ENCODE results near the gene DHRS9.
"Not testable (repeated sequence)": the region's sequence is repeated elsewhere in the genome, so short reads cannot be mapped to it uniquely, and the experiment has no call there.

Gene DHRS9

GRCh38 chr2:169104848-169105247, 35.5 kb downstream of the DHRS9 start:
- DNase-seq, result no peak

DNA sequence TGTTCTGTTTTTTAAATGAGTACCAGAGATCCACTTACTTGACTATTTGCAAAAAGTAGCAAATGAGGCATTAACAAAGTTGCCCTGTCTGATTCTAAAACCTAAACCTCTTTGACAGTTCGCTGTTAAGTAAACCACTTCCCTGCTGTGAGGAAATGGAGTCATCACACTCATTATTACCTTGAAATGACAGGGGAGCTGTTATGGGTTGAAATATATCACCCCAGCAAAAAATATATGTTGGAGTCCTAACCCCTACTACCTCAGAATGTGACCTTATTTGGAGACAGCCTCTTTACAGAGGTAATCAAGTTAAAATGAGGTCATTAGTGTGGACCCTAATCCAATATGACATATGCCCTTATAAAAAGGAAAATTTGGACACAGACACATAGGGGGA, 36.1 kb downstream of the DHRS9 start:
- DNase-seq, result no peak

- DNase-seq, result no peak
These were observed 36.8 kb downstream of the DHRS9 start for GRCh38 chr2:169106134-169106533.

- no peak for DNase-seq
These were observed 37.5 kb downstream of the DHRS9 start for GRCh38 chr2:169106563-169107545.

DNA sequence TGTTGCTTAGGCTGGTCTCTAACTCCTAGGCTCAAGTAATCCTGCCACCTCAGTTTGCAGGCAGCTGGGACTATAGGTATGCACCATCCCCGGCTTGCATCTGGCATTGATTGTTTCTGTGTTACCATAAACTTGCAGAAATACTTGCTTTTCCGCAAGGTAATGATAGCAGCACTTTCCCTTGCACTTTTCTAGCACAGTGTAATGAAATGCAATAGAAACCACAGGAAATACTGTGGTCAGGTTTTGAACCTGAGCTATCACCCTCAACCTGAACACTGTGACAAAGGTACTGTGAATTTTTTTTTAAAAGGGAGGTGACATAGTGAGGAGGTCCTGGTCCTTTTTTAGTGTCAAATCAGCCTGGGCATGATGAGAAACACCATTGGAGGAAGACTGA, 38.3 kb downstream of the DHRS9 start:
- DNase-seq, result no peak

- no peak for DNase-seq
These were observed 38.9 kb downstream of the DHRS9 start for GRCh38 chr2:169108099-169108884.

- peak; percentile 57 to 61 for DNase-seq
These were observed 40.4 kb downstream of the DHRS9 start for GRCh38 chr2:169109502-169110409.

DNA sequence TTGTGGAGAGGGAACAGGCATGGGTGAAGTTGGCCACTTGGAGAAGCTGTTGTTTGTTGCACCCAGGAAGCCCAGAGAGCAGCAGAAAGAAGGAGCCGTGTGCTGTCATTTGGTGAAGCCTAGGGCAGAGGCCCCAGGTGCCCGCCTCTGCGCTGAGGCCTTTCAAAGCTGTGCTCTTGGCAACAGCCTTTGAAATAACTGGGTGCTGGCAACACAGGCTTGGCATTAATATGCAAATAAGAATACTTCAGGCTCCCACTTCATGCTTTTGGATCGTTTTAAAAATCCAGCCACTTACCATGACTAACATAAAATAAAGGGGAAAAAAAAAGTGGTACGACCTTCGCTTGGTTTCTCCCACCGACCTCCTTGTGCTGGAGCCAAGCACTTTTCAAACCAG, 41.1 kb downstream of the DHRS9 start:
- no peak for DNase-seq

- DNase-seq, result no peak
These were observed 41.6 kb downstream of the DHRS9 start for GRCh38 chr2:169110916-169111315.

DNA sequence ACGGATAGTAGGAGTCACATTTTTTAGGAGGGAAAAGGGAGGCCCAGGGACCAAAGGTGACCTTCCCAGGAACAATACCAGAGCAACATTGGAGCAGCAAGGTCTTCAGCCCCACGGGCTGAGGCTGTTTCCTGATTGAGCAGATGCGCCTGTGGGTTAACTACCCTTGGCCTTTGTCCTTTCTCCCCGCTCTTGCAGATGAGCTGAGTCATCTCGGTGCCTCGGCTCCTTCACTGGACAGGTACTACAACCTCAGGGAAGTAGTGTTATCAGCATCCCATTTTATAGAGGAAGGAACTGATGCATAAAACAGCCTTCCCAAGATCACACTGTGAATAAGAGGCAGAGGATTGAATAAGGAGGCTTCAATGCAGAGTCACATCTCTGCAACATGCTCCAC, 43.5 kb downstream of the DHRS9 start:
- DNase-seq, result no peak

DNA sequence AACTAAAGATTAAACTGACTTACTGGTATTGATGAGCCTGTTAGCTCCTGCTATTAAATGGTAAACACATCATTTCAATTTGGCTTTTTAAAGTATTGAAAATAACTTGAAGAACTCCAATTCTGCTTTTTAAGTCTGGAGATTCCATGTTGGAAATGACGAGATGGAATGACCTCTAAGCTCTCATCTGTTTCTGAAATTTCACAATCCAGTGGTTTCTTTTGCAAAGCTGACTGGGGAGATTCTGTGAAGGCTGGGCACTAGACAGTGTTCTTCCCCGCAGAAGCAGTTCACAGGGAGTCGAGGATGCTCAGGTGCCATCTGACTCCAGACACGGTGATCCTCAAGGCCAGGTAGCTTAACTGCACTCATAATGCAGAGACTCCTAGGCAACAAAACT, 44.7 kb downstream of the DHRS9 start:
- DNase-seq, result no peak

- DNase-seq, result no peak
These were observed 47.0 kb downstream of the DHRS9 start for GRCh38 chr2:169116327-169116726.

GRCh38 chr2:169116993-169117392, 47.6 kb downstream of the DHRS9 start:
- no peak for DNase-seq

DNA sequence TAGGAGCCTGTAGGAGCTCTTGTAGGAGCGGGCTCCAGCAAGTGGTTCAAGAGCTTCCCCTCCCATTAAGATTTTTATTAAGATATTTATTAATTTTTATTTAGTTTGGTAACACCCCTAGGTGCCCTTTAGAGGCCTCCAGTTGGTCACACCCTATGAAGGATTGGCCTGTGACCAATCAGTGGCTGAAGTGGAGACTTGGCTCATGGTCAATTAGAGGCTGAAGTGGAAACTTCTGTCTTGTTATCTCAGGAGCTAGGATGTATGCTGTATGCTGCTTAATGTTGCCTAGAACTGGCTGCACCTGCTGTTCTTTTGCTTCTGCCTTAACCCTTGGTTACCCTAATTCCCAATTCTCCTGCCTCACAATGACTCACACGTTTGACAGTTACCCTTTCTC, 48.7 kb downstream of the DHRS9 start:
- DNase-seq, result no peak

DNA sequence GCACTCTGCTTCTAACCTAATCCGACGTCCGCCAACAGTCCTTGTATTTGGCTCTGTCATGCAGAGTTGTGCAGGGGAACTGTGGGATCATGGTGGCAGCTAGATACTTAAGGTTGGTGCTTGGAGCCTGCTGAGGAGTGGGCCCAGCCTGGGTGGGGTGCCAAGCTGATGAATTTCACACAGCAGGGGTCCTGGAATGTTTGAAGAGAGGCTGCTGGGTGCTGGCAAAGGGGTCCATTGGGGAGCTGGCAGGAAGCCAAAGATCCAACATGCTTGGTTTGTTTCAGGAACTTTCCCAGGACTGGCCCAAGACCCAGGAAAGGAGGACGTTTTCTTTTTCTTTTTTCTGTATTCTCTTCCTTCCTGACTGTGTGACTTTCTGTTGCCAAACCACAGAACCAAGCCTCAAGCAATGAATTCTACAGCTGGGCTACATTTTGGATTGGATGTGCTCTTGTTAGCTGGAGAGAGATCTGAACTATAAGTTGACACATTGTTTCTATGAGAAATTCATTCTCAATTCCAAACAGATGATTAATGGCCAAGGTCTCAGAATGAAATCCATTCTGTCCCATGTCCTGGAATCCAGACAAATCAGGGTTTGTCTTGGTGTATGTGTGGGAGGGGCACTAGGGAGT, 49.9 kb downstream of the DHRS9 start:
- DNase-seq, result no peak

DNA sequence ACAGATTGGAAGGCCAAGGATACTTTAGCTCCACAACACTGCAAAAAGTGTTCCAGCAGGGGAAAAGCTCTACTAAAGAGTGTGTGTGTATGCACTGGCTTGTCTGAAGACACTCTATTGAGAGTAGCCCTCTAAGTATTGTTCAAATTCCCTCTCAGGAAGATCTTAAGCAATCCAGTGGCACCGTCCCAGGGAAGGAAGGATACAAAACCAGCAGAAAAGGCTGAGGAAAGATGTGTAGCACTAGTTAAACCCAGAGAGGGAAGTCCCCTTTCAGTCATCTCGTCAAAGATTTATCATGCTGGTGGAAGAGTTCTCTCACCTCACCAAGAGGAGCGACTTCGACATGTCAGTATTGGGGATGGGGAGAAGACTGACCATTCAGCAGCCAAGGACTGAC, 50.5 kb downstream of the DHRS9 start:
- DNase-seq, result no peak

- DNase-seq, result no peak
These were observed 60.4 kb downstream of the DHRS9 start for GRCh38 chr2:169129703-169130243.

DNA sequence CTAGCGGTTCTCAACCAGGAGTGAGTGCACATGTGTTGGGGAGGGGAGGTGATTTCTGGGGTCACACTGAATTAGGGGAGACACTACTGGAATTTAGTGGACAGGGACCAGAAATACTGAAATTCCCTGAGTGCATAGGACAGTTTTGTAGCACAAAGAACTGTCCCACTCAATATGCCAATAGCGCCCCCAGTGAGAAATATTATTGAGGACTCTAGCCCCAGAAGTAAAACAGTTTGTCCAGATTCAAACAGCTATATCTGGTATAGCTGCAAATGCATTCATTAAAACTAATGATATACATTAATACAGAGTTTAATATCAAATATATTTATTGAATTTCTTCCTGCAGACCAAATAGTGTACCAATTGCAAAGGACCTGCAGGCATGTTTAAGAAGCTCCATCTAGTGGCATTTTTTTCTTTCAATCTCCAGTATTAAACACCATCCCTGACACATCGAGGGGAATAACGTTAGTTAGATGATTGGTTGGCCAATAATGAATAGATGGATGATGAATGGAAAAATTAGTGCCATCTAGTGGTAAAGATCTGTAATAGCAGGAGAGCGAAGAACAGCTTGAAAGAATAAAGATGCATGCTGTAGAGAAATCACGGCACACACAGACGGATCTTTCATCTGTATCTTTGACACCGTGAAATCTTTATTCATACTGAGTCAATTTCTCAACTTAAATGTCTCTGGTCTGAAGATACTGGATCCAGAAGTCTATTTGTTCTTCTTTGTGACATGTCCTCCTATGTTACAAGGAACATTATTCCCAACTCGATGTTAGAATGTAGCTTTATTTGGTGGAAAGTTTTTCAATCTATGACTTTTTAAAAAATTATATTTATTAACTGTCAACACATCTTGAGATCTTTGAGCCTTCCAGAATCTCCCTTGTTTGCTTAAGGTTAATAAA, 62.5 kb downstream of the DHRS9 start:
- DNase-seq, result no peak

DNA sequence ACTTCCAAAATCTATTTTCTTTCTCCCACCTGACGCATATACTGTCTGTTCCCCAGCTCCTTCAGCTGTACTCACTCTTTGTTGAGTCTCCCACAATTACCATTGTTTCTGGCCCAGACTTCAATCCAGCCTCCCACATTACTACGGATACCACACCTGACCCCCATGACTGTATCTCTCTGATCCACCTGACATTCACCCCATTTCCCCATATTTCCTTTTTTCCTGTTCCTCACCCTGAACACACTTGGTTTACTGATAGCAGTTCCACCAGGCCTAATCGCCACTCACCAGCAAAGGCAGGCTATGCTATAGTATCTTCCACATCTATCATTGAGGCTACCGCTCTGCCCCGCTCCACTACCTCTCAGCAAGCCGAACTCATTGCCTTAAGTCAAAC, 64.9 kb downstream of the DHRS9 start:
- not testable (repeated sequence) for DNase-seq

DNA sequence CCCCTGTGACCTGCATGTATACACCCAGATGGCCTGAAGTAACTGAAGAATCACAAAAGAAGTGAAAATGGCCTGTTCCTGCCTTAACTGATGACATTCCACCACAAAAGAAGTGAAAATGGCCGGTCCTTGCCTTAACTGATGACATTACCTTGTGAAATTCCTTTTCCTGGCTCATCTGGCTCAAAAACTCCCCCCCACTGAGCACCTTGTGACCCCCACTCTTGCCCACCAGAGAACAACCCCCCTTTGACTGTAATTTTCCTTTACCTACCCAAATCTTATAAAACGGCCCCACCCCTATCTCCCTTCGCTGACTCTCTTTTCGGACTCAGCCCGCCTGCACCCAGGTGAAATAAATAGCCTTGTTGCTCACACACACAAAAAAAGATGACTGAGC, 67.1 kb downstream of the DHRS9 start:
- DNase-seq, result not testable (repeated sequence)
